GM18498 (cell line): ENCODE results near the gene FAXDC2.

Source experiments
- ATAC-seq: cut with Tn5 transposase; IDR thresholded peaks from one replicate; pipeline ENCODE4 v1.9.1; 2021; ENCODE audit warnings: mild to moderate bottlenecking, moderate library complexity; ENCODE audit not compliant: unreplicated experiment

FAXDC2 gene

DNA sequence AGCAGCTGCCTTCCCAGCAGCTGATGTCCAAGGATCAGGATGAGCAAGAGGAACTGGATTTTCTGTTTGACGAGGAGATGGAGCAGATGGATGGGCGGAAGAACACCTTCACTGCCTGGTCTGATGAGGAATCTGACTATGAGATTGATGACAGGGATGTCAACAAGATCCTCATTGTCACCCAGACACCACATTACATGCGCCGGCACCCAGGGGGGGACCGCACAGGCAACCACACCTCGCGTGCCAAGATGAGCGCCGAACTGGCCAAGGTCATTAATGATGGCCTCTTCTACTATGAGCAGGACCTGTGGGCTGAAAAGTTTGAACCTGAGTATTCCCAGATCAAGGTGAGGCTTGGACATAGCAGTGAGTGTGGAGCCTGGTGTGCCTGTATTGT, 48.4 kb downstream of the FAXDC2 start:
- ATAC-seq: no peak

- ATAC-seq: no peak
Observed at GRCh38 chr5:154801083-154801482, 49.3 kb downstream of the FAXDC2 start.

GRCh38 chr5:154800582-154800981, 49.8 kb downstream of the FAXDC2 start:
- ATAC-seq: no peak

DNA sequence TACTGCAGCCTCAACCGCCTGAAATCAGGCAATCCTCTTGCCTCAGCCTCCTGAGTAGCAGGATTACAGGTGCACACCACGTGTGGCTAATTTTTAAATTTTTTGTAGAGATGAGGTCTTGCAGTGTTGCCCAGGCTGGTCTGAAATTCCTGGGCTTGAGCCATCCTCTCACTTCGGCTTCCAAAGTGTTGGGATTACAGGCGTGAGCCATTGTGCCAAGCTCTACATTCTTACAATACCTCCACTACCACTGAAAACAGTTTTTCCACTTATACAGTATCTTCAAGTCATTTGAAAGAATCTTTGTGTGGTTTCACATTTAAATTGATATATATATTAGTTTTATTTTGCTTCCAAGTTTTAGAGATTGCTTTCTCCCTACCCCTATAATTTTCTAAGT, 52.6 kb downstream of the FAXDC2 start:
- ATAC-seq: no peak

GRCh38 chr5:154795235-154795596, 55.2 kb downstream of the FAXDC2 start:
- no peak for ATAC-seq

GRCh38 chr5:154794525-154795234, 55.7 kb downstream of the FAXDC2 start:
- ATAC-seq: no peak

DNA sequence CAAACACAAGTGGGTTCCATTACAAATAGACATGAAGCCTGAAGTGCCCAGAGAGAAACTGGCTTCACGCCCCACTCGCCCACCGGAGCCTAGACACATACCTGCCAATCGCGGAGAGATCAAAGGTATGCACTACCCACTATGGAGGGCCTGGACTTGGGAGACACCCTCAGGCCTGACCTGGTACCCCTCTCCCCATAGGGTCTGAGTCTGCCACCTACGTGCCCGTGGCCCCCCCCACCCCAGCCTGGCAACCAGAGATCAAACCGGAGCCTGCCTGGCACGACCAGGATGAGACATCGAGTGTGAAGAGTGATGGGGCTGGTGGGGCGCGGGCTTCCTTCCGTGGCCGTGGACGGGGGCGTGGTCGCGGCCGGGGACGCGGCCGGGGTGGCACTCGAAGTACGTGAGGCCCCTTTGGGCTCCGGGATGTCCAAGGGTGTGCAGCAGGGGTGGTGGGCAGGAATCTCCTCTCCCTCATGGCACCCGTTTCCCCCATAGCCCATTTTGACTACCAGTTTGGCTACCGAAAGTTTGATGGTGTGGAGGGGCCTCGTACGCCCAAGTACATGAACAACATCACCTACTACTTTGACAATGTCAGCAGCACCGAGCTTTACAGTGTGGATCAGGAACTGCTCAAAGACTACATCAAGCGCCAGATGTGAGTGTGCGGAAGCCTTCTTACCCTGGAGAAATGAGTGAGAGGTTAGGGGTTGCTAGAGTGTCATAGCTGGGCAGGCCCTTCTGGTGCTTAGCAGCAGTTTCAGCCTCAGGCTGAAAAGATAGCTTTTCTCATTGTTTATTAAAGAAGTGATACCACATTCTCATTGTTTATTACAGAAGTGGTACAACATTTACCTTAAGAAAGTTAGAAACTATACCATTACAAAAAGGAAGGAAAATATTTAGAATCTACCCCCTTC, 56.5 kb downstream of the FAXDC2 start:
- no peak for ATAC-seq

DNA sequence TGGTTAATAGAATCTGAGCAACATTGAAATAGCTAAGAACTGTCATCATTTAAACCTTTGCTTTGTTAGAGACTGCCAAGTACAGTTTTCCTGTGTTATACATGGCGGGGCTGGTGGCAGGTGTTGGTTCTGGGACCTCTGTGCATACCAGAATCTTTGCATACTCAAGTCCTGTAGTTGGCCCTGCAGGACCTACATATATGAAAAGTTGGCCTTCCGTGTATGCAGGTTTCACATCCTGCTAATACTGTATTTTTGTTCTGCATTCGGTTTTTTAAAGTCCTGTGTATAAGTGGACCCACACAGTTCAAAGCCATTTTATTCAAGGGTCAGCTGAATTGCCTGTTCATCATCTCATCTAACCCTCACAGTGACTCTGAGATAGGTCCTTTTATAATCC, 58.9 kb downstream of the FAXDC2 start:
- peak; percentile 82 for ATAC-seq

DNA sequence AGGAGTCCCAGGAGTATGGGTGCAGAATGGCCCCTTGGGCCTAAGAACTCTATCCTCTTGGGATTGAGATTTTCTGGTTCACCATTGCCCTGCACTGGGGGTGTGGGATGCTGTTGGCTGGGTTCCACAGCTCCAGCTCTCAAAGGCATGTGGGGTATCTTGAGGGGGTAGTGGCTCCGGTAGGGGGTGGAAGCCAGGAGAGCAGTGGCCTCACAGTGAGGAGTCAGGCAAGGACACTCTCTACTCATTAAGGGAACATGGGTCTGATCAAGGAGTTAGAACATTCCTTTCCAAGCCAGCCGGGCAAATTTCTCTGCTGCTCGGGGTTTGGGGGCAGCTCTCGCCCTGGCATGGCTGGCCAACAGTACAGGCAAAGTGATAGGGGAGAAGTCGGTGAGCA, 62.2 kb downstream of the FAXDC2 start:
- no peak for ATAC-seq

DNA sequence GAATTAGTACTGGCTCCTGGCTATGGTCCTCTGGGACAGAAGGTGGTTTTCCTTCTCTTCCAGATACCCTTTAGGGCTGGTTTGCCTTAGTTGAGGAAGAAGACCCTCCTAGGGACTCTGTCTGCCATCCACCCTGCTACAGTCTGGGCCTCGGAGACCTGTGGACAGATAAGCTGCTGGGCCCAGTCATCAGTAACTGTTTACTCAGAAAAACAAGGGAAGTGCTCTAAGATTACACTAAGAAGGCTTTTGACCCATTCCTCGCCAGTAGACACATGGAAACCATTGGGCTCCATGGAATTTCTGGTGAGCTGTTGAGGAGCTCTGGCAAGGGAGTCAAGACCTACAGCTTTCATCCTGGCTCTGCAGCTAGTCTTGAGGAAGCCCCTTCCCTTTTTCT, 64.0 kb downstream of the FAXDC2 start:
- no peak for ATAC-seq

DNA sequence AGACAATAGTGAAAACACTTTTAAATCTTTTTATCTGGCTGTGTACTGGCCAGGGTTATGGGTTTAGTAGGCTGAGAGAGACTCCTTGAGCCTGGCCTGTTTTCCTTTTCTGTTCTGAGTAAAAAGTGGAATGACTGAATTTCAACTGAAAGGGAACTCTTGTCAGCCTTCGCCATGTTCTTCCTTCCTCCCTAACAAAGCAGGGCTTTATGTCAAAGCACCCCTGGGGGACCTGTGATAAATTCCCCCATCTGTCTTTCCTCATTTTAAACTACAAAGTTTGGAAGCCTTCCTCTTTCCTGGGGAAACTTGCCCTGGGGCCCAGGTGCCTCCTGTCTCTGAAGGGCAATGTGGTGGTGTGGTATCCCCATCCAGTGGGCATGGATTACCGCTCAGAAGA, 65.5 kb downstream of the FAXDC2 start:
- ATAC-seq: no peak

- peak; percentile 78 for ATAC-seq
Observed at GRCh38 chr5:154783774-154784460, 66.5 kb downstream of the FAXDC2 start.

GRCh38 chr5:154782812-154783592, 67.4 kb downstream of the FAXDC2 start:
- peak; percentile 18 for ATAC-seq

- no peak for ATAC-seq
Observed at GRCh38 chr5:154782326-154782725, 68.1 kb downstream of the FAXDC2 start.

GRCh38 chr5:154780128-154780527, 70.3 kb downstream of the FAXDC2 start:
- ATAC-seq: no peak

- no peak for ATAC-seq
Observed at GRCh38 chr5:154779105-154779504, 71.3 kb downstream of the FAXDC2 start.

- ATAC-seq: no peak
Observed at GRCh38 chr5:154778534-154778933, 71.9 kb downstream of the FAXDC2 start.

DNA sequence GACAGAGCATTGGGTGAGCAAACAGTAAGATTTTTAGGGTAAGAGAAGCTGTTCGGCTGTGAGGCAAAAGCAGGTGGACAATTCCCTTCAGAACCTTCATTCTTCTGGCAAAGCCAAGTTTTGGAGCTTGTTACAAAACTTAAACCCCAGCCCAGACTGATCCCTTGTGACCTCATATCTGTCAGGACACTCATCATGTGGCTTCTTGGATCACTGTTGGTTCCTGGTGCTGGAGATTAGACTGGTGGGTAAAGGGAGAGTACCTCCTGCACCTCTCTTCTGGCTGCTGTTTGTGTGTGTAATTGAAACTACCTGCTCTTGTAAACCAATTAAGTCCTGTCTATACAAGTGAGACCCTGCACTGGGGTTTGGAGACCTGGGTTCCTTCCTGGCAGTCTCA, 74.2 kb downstream of the FAXDC2 start:
- no peak for ATAC-seq

- ATAC-seq: no peak
Observed at GRCh38 chr5:154773326-154773725, 77.1 kb downstream of the FAXDC2 start.

DNA sequence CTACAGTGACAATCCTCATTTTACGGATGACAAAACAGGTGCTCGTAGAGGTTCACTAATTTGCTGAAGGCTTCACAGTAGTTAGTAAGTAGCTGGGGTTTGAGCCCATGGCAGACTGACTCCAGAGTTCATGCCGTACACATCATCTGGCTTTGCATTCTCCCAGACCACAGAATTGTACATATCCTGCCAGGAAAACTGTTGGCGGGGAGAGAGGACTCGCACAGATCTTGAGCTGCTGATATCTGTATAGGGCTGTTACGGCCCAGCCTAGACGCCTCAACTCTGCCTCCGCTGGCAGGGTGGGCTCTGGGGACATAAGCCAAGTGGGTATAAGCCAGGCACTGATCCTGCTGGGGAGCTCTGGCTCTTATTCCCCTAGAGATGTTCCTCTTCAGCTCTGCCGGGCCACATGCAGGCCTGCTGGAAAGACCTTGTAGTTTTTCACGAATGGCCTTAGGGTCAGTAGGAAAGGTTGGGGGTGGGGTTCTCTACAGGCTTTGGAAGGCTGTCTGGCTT, 79.0 kb downstream of the FAXDC2 start:
- no peak for ATAC-seq

GRCh38 chr5:154770111-154770510, 80.3 kb downstream of the FAXDC2 start:
- ATAC-seq: peak; percentile 36
